RPMI7951 (cell line): ENCODE data around the gene DDX4. TPM values are rescaled to one million over a fixed set of nuclear protein-coding genes. Genes with fewer than 3 reads are reported as not detected.

Experiments used
- DNase-seq: peaks from one replicate; pipeline ENCODE4 v3.0.0-alpha.2; 2012; ENCODE audit warnings: low read depth
- total RNA-seq: library from RNA; depleted of rRNA; stranded (reverse); fragments of >200 nt; shearing (Covaris generic); gene quantifications from 2 replicates; pipeline ENCODE4 v1.2.3, GENCODE V29; 2014; rRNA removed

Gene DDX4
- total RNA-seq, 1 experiment from 2014 or later, result not detected

DNA sequence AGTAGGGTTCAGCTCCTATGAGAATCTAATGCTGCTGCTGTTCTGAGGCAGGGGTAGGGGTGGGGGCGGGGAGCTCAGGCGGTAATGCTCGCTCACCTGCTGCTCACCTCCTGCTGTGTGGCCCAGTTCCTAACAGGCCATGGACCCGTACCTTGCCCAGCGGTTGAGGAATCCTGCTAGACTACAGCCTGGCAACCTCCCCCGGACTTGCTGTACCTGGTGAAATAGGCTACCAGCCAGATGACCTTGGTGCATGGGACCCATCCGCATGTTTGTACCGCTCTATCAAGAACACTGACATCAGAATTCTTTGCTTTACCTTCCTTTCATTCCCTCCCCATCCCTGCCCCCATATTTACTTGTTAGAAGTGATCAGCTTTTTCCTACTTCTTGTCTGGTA, 128.6 kb downstream of the DDX4 start:
- no peak for DNase-seq

Other genes starting within 250 kb of the DDX4 start
- gene PLPP1, start 203.1 kb upstream of the DDX4 start, total RNA-seq, result 26.7 and 30.3 TPM in 2 replicates
- gene SLC38A9, start 25.7 kb upstream of the DDX4 start, total RNA-seq, result 11.5 and 24.2 TPM in 2 replicates
- 0.24 and 0.68 TPM in 2 replicates for gene IL31RA, start 113.3 kb downstream of the DDX4 start, total RNA-seq